OCI-LY7 (cell line): ENCODE data around the gene NKPD1. TPM values are rescaled to one million over a fixed set of nuclear protein-coding genes. Genes with fewer than 3 reads are reported as not detected.

Source experiments
- BruUV-seq: library from RNA; stranded (reverse); fragments of 400-500 nt; replicated peaks from 2 replicates; lab custom pipeline; 2021; lab: Mats Ljungman, UMichigan
- CTCF ChIA-PET: fragments of 300-600 bp; sonication (Branson Sonifier 250); formaldehyde crosslinking; loops from one replicate; lab custom pipeline; 2022; ENCODE audit warnings: antibody characterized with exemption; ENCODE audit not compliant: unreplicated experiment; lab: Charles Lee
- POLR2A ChIA-PET: fragments of 300-600 bp; sonication (Branson Sonifier 250); formaldehyde crosslinking; loops from one replicate; lab custom pipeline; 2022; ENCODE audit warnings: antibody characterized with exemption; lab: Charles Lee
- DNase-seq: peaks from one replicate; pipeline ENCODE4 v3.0.0-alpha.2; 2015; ENCODE audit warnings: low spot score
- H2AFZ ChIP-seq: fragments of 200-600 bp; sonication (generic), shearing (Covaris generic); 2 replicates; pipeline ENCODE4 v1.6.1; 2014; ENCODE audit warnings: mild to moderate bottlenecking, antibody characterized with exemption, low read length, moderate library complexity
- H3K27ac ChIP-seq: fragments of 200-600 bp; sonication (generic); 2 replicates; pipeline ENCODE4 v1.5.1; 2014; ENCODE audit warnings: mixed run types, low read depth, mild to moderate bottlenecking, moderate library complexity, low read length, inconsistent platforms; ENCODE audit not compliant: poor library complexity, severe bottlenecking
- H3K36me3 ChIP-seq: fragments of 200-600 bp; sonication (generic); 2 replicates; pipeline ENCODE4 v1.6.1; 2014; ENCODE audit warnings: mild to moderate bottlenecking, antibody characterized with exemption, low read length, moderate library complexity, mixed read lengths; ENCODE audit not compliant: insufficient read depth
- H3K4me1 ChIP-seq: fragments of 200-600 bp; sonication (generic); 2 replicates; pipeline ENCODE4 v1.5.1; 2014; ENCODE audit warnings: mild to moderate bottlenecking, low read length; ENCODE audit not compliant: insufficient read depth, poor library complexity, severe bottlenecking
- H3K4me2 ChIP-seq: fragments of 200-600 bp; sonication (generic); 2 replicates; pipeline ENCODE4 v1.6.1; 2014; ENCODE audit warnings: mild to moderate bottlenecking, low read length
- H3K4me3 ChIP-seq: fragments of 200-600 bp; sonication (generic); 2 replicates; pipeline ENCODE4 v1.5.1; 2014; ENCODE audit warnings: mild to moderate bottlenecking, low read depth, low read length; ENCODE audit not compliant: poor library complexity, severe bottlenecking
- H3K79me2 ChIP-seq: fragments of 200-600 bp; sonication (generic); 2 replicates; pipeline ENCODE4 v1.6.1; 2016; ENCODE audit warnings: low read depth, mild to moderate bottlenecking, low read length, moderate library complexity, mixed read lengths; ENCODE audit not compliant: insufficient read depth
- H3K9me2 ChIP-seq: fragments of 200-600 bp; sonication (generic); 2 replicates; pipeline ENCODE4 v1.6.1; 2016; ENCODE audit warnings: mild to moderate bottlenecking, low read length, mixed read lengths; ENCODE audit not compliant: insufficient read depth
- H3K9me3 ChIP-seq: fragments of 200-600 bp; sonication (generic); 2 replicates; pipeline ENCODE4 v1.6.1; 2014; ENCODE audit warnings: mild to moderate bottlenecking, mixed run types, low read length, mixed read lengths
- H4K20me1 ChIP-seq: fragments of 200-600 bp; sonication (generic); 2 replicates; pipeline ENCODE4 v1.6.1; 2014; ENCODE audit warnings: mild to moderate bottlenecking, antibody characterized with exemption, low read length, moderate library complexity, mixed read lengths; ENCODE audit not compliant: insufficient read depth
- EZH2phosphoT487 ChIP-seq: fragments of 200-600 bp; sonication (generic); IDR thresholded peaks from 2 replicates; pipeline ENCODE4 v1.6.1; 2018; ENCODE audit warnings: low read depth, borderline replicate concordance, mild to moderate bottlenecking, mixed run types, antibody characterized with exemption, low read length, moderate library complexity, mixed read lengths
- intact Hi-C: fragments of 100-400 bp; cut with micrococcal nuclease; formaldehyde crosslinking; loops from one replicate; pipeline ENCODE4 v1.10.0; 2022; ENCODE audit not compliant: unreplicated experiment
- total RNA-seq, 2 experiments: library from RNA; depleted of rRNA in 1 of 2; stranded (reverse); fragments of >200 nt in 1 of 2; shearing (Covaris generic) in 1 of 2; gene quantifications; 2 replicates each; pipeline ENCODE4 v1.2.3, GENCODE V29; 2014 to 2022
- TF ChIP-seq, protein P1 (sequence below): fragments of 200-600 bp; sonication (generic); conservative IDR thresholded peaks from 2 replicates; pipeline ENCODE4 v1.5.1; 2014; ENCODE audit warnings: mild to moderate bottlenecking, antibody characterized with exemption, low read length, moderate library complexity, mixed read lengths

The NKPD1 gene
- total RNA-seq, 2 experiments from 2014 or later = 0.50 to 1.0 TPM

DNA sequence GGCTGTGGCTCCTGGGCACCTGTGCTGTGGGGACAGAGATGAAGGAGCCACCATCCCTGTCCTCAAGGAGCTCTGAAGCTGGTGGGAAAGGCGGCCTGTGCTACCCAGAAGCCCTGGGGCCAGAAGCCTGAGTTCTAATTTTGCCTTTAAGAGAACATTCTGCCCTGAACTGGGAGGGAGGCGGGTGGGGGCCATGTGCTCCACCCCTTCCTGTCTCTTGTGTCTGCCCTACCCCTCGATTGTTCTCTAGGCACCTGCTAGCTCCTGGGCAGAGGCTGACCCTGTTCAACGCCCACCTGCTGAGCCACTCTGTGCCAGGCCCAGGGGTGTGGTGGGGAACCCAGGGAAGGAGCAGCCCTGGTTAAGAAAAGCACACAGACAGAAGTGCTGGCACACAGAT, 11.4 kb upstream of the NKPD1 start:
- H3K9me2 ChIP-seq = no peaks in the 10 kb centered on the region
- H2AFZ ChIP-seq = no peak overlapping the region
- H3K79me2 ChIP-seq = 0 out of 2 replicates have a peak, but pooled peaks cover under 1% of the 10 kb centered on the region
- H4K20me1 ChIP-seq = no peaks in the 10 kb centered on the region
- CTCF ChIA-PET = no interaction called here
- H3K4me3 ChIP-seq = no peak overlapping the region
- no peaks in the 10 kb centered on the region for H3K9me3 ChIP-seq
- peaks cover 22% of the 10 kb centered on the region for H3K4me1 ChIP-seq
- peak; percentile 29 for DNase-seq
- H3K27ac ChIP-seq = no peak overlapping the region
- intact Hi-C loops = no loop called here
- POLR2A ChIA-PET = no interaction called here
- no peaks in the 10 kb centered on the region for H3K36me3 ChIP-seq
- BruUV-seq = no TSS peak
- TF ChIP-seq, protein P1, sequence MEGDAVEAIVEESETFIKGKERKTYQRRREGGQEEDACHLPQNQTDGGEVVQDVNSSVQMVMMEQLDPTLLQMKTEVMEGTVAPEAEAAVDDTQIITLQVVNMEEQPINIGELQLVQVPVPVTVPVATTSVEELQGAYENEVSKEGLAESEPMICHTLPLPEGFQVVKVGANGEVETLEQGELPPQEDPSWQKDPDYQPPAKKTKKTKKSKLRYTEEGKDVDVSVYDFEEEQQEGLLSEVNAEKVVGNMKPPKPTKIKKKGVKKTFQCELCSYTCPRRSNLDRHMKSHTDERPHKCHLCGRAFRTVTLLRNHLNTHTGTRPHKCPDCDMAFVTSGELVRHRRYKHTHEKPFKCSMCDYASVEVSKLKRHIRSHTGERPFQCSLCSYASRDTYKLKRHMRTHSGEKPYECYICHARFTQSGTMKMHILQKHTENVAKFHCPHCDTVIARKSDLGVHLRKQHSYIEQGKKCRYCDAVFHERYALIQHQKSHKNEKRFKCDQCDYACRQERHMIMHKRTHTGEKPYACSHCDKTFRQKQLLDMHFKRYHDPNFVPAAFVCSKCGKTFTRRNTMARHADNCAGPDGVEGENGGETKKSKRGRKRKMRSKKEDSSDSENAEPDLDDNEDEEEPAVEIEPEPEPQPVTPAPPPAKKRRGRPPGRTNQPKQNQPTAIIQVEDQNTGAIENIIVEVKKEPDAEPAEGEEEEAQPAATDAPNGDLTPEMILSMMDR = no peak
- TF ChIP-seq EZH2phosphoT487 = no peak
- peak overlapping the region; percentile 34; the same call in 1 of the 2 replicates for H3K4me2 ChIP-seq

DNA sequence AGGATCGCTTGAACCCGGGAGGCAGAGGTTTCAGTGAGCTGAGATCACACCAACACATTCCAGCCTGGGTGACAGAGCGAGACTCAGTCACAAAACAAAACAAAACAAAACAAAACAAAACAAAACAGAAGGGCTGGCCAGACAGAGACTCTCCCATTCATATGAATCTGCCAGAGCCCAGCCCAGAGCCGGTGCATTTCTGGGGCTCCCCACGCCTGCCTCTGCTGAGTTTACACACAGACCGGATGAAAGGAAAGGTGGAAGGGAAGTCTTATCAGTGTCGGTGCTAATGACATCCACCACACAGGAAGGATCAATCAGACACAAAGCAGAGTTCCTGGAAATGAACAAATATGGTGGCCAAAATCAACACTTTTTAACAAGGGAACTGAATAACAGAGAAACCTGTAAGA, 10.4 kb upstream of the NKPD1 start:
- no peaks in the 10 kb centered on the region for H3K9me3 ChIP-seq
- no peak overlapping the region for H3K4me3 ChIP-seq
- H4K20me1 ChIP-seq = no peaks in the 10 kb centered on the region
- no TSS peak for BruUV-seq
- no peak for TF ChIP-seq EZH2phosphoT487
- TF ChIP-seq, protein P1 = no peak
- peaks cover 13% of the 10 kb centered on the region for H3K4me1 ChIP-seq
- H3K9me2 ChIP-seq = no peaks in the 10 kb centered on the region
- POLR2A ChIA-PET = no interaction called here
- intact Hi-C loops = no loop called here
- H3K27ac ChIP-seq = no peak overlapping the region
- no peaks in the 10 kb centered on the region for H3K36me3 ChIP-seq
- H3K4me2 ChIP-seq = no peak overlapping the region
- H2AFZ ChIP-seq = no peak overlapping the region
- CTCF ChIA-PET = no interaction called here
- no peaks in the 10 kb centered on the region for H3K79me2 ChIP-seq
- no peak for DNase-seq

DNA sequence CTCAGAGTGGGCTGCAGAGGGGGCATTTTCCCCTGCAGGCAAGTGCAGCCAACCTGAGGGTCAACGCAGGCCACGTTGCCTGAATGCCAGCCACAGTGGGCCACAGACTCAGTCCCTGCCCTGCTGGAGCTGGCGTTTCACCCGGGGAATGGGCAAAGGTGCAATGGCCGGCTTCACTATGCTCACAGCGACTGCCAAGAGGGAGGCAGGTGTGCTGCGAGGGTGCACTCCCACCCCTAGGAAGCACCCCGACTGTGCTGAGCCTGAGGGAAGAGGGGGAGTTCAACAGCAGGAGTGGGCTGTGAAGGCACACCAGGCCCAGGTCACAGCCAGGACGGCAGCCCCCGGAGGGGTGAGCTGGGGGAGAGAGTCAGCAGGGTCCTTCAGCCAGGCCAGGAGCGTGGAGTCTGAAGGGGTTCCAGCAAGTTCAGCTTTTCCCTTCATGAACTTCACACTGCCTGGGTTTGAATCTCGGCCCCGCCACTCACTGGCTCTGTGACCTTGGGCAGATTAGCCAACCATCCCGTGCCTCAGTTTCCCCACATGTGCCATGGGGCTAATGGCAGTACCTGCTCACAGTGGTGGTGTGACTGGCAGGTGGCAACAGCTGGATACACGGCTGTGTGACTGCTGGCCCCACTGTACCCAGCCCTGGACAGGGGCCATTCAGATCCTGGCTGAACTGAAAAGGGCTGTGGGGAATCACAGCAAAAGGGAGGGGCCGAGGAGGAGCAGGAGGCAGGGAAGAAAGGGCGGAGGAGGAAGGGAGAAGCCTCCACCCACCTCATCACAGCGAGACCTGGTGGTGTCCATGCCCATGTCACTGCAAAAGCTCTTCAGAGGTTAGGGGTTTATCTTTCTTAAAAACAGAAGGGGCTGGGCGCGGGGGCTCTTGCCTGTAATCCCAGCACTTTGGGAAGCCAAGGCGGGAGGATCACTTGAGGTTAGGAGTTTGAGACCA, 9.6 kb upstream of the NKPD1 start:
- ChIA-PET CTCF (no interaction called here), POLR2A (no interaction called here)
- no peak overlapping the region for H3K27ac ChIP-seq
- H3K4me3 ChIP-seq = no peak overlapping the region
- DNase-seq = no peak
- H3K4me1 ChIP-seq = peaks cover 13% of the 10 kb centered on the region
- intact Hi-C loops = no loop called here
- no peaks in the 10 kb centered on the region for H3K79me2 ChIP-seq
- no peaks in the 10 kb centered on the region for H3K9me3 ChIP-seq
- H3K4me2 ChIP-seq = no peak overlapping the region
- BruUV-seq = no TSS peak
- no peak for TF ChIP-seq EZH2phosphoT487
- TF ChIP-seq, protein P1 = no peak
- no peak overlapping the region for H2AFZ ChIP-seq
- no peaks in the 10 kb centered on the region for H3K36me3 ChIP-seq
- H4K20me1 ChIP-seq = no peaks in the 10 kb centered on the region
- H3K9me2 ChIP-seq = no peaks in the 10 kb centered on the region
